NCI-H510A treated with DMSO at 0.1 percent for 48 hours (cell line): Measurements from ENCODE around the gene GSC2.

Source experiments
- DNase-seq: peaks from one replicate; lab custom pipeline; 2025; lab: John Stamatoyannopoulos, UW

The GSC2 gene

DNA sequence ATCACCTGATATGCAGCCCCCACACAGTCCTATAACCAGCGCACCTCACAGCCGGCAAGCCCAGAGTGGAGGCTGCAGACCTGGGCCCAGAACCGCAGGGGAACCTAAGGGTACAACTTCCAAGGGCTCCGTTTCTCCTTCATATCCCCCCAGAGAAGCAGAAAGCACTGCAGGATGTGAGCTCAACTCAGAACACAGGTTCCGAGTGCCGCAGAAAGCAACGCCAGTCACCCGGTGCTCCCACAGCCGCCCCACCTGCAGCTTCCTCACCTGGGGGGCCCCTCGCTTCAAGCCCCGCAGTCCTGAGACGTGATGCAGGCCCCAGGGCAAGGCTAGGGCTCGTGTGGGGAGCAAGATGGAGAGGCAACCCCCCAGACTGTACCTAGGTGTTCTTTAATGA, 16.5 kb downstream of the GSC2 start:
- no peak for DNase-seq

GRCh38 chr22:19132693-19133400, 17.2 kb downstream of the GSC2 start:
- DNase-seq: no peak

- DNase-seq: no peak
Observed at GRCh38 chr22:19132153-19132552, 17.9 kb downstream of the GSC2 start.

GRCh38 chr22:19131685-19132015, 18.4 kb downstream of the GSC2 start:
- no peak for DNase-seq

- DNase-seq: no peak
Observed at GRCh38 chr22:19130959-19131684, 19.0 kb downstream of the GSC2 start, which contains the start of gene TSSK2. Gene TSSK2, plus strand, starts transcription at chr22:19131308. Its CDS starts 92 bp downstream, at chr22:19131400.

DNA sequence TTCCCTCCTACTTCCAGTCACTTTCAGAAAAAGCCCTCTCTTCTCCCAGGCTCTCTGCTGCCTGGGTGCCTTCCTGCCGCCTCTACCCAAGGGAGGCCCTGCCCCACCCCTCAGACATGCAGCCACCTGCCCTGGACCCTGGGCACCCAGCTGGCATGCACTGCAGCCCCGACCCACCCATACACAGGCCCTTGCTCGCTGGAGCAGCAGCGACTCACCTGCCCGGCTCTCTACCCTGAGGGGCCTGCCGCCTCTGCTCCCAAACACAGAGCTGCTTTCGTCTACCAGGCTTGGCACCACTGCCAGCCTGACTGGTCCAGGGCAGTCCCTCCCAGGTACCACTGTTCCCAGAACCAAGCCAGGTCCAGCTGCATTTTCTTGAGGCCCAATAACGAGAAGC, 20.2 kb downstream of the GSC2 start:
- no peak for DNase-seq

DNA sequence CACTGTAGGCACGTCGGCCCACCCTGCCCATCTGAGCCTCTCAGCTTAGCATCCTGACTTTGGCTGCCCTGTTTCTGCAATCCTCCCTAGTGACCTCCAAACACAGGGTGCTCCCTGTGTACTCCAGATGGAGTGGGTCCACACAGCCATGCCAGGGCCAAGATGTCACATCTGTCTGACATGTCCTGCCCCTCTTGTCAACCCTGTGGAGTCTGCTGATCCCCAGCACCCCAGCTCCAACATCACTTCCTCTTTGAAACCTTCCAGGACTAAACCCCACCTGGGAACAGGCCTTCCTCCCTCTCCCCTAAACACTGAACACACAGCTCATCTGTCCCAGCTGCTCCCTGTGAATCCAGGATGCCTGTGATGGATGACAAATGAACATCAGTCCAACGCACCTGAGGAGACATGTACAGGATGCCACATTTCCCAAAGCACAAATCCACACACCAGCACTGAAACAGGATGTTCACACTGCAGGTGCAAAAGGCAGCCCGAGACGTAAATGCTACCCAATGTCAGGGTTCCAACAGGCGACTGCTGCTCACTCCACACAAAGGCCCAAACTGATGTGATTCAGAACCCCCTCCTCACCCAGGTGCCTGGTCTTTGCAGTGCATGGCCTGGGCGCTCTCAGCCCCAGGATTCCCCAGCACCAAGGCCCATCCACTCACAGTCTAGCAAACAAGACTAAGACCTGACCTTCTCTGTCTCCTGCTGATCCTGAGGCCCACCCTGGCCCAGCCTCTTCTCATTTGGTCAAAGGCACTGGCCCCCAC, 21.0 kb downstream of the GSC2 start:
- DNase-seq: no peak

- DNase-seq: no peak
Observed at GRCh38 chr22:19128009-19128401, 22.1 kb downstream of the GSC2 start.

GRCh38 chr22:19127329-19128008, 22.6 kb downstream of the GSC2 start:
- DNase-seq: no peak

GRCh38 chr22:19126309-19127273, 23.5 kb downstream of the GSC2 start:
- no peak for DNase-seq

DNA sequence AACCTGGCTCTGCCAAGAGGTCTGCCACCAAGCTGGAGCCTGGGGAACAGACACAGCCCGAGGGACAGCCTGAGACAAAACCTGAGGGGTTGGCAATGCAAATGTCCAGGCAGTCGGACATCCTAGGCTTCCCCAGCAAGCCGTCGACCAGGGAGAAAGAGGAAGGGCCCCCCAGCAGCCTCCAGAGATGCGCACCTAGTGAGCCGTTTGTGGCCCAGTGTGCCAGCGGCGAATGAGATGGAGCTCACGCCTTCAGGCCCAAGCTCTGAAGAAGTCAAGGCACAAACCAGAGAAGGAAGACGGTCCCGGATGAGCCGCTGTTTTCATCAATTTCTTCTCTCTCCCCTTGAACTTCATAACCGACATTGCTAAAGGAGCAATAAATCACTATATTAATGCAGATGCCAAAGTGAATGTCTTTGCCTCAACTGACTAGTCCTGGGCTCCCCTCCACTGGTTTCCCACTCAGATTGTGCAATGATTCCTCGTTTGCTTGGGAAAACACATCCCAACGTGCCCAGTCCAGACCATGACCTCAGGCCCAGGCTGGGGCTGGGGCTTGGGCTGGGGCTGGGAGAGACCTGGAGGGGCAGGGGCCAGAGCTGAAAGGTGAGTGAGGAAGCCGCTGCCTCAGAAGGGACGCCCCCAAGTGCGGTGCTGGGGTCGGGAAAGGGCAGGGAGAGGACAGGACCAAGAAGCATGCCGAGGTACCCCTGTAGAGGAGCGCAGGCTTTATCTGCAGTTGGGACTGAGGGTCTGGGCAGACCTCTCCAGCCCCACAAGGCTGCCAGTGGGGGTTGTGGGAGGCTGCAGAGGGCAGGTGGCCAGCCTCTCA, 24.4 kb downstream of the GSC2 start:
- no peak for DNase-seq

- DNase-seq: no peak
Observed at GRCh38 chr22:19125011-19125410, 25.1 kb downstream of the GSC2 start.

GRCh38 chr22:19124377-19124776, 25.7 kb downstream of the GSC2 start:
- DNase-seq: no peak

GRCh38 chr22:19123936-19124335, 26.2 kb downstream of the GSC2 start:
- DNase-seq: no peak

DNA sequence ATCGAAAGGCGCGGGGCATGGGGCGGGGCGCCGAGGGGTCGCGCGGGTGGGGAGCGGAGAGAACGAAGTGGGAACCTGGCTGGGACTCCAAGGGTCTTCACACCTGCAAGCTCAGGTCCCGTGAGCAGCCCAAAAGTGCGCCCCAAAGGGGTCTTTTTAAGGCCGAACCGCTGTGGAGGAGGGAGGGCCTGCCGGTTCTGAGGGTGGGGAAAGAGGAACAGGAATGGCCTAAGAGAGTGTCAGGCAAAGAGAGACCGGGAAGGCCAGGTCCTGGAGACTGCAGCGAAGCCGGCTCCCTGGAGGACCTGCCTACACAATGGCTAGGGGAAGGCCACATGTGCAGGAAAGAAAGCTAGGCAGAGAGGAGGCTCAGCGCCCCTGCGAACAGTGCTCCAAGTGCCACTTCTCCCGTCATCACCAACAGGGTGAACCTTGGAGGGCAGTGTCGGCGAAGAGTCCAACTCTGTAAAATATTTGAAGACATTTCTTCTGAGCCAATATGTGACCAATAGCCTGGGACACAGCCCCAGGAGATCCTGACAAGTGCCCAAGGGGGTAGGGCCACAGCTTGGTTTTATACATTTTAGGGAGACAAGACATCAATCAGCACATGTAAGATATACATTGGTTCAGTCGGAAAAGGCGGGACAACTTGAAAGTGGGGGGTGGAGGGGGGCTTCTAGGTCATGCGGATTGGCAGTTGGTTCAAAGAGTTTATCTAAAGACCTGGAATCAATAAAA, 27.2 kb downstream of the GSC2 start:
- DNase-seq: peak; percentile 27

DNA sequence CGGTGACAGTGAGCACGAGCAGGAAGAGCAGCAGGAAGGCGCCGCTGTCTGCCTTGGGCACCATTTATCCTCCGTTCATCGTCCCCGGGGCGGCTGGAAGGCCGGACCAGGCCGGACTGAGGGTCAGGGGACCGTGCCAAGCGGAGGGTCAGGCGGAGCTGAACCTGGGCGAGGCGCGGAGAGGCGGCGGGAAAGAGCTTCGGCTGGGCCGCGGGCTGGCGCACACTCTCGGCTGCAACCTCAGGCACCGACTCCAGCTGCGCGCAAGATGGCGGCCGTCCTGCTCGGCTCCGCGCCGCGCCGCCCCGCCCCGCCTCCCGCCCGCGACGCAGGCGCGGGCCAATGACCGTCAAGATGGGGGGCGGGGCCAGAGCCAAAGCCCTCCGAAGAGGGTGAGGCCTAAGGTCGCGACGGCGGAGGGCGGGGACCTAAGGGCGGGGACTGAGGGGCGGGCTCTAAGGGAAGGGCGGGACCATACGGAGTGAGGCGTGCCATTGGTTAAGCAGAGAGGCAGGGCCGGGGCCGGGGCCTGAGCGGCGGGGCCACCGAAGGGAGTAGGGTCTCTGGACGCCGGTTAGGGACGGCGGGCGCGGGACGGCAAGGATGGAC, 27.8 kb downstream of the GSC2 start, which contains the start of gene DGCR2:
TSS of gene DGCR2 (minus strand) at position 270 of the 609 bp plus-strand sequence. CDS start at position 64, 206 bp downstream.
- DNase-seq: peak; percentile 72

DNA sequence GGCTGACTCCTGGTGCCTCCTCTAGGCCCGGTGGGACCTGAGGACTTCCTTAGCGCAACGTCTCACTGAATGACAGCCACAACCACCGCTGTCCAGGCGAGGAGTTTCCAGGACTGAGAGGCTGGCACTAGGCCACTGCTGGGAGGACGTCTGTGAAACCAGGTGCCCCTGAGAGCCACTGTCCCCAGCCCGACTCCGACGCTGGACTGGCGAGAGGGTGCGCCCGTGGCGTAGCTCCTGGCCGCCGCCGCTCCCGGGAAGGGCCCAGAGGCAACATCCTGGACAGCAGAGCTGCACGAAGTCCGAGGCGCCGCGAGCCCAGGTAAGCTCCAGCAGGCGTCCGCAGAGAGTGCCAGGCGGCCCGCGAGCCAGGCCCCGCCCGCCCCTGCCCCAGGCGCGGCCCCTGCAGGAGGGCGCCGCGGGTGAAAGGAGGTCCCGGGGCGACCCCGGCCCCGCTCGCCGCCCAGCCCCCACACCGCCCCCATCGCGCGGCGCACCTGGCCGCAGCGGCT, 28.4 kb downstream of the GSC2 start:
- no peak for DNase-seq

- no peak for DNase-seq
Observed at GRCh38 chr22:19120829-19121630, 29.1 kb downstream of the GSC2 start.
